HG03565 (cell line): ENCODE data around the gene KRT32.

Source experiments
- ATAC-seq: cut with Tn5 transposase; IDR thresholded peaks from one replicate; pipeline ENCODE4 v1.9.1; 2021; ENCODE audit warnings: mild to moderate bottlenecking, moderate library complexity; ENCODE audit not compliant: unreplicated experiment

KRT32 gene

DNA sequence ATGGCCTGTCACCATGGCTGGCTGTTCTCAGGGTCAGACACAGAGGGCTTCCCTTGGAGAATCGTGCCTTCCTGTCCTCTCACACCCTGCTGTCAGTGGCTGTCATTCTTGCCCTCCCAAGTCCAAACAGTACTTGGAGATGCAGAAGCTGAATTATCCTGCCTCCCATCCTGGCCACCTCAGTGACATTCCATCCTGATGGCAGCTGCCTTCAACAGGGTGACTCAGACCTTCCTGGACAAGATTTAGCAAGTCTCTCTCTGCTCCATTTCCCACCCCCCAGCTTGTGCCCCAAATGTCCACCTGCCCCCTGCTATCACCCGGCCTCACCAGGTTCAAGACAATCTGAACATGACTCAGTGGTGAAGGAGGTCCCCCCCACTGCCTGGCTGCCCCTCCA is 27.3 kb upstream of the KRT32 start:
- no peak for ATAC-seq

DNA sequence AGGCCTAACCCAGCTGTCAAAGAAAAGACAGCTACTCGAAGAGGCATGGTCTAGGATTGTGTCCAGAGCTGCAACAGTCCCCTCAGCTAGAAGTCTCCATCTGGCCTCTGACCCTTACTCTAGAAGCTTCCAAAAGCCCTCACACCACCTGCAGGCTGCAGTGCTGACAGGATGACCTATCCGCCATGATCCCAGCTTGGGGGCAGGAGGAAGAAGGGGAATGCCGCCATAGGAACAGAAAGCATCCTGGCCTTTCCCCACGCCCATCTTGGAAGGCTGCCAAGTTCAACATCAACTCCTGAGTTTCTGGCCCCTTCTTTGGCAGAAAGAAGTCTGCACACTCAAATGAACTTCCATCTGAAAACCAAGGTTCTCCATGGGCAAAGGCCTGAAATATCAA is 25.6 kb upstream of the KRT32 start:
- no peak for ATAC-seq

GRCh38 chr17:41492351-41492750 is 25.2 kb upstream of the KRT32 start:
- ATAC-seq, result no peak

DNA sequence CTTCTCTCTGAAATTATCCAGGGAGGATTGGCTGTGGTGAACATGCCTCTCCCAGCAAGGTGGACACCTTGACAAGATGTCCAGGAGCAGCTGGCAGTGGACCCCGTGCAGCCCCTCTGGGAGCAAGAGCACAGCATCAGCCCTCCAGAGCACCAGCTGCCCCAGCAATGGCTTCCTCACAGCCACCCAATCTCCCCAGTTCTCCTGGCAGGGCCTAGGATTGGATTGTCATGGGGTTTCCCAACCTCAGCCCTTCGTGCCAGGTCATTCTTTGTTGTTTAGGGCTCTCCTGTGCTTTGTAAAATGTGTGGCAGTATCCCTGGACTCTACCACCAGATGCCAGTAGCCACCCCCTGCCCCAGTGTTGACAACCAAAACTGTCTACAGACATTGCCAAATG is 24.3 kb upstream of the KRT32 start:
- ATAC-seq, result no peak

- ATAC-seq, result no peak
These were observed 23.1 kb upstream of the KRT32 start for GRCh38 chr17:41490000-41490990.

DNA sequence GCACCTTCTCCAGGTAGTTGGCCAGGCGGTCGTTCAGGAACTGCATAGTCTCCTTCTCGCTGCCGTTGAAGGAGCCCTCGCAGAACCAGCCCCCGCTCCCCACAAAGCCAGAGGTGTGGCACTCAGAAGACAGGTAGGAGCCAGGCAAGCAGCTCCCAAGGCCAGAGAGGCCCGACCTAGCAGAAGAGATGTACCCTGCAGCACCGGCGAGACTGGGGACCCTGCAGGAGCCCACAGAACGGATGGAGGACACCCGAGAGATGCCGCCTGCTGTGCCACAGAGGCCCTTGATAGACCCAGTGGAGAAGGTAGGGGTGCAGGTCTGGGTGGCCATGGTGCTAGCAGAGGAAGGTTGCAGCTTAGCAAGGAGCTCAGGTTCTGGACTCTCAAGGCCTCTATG is 22.3 kb upstream of the KRT32 start, which contains the start of gene KRT36:
Gene KRT36 (minus strand): TSS at position 380 of the 400 bp plus-strand sequence. CDS start 46 bp downstream, at position 334.
- no peak for ATAC-seq

DNA sequence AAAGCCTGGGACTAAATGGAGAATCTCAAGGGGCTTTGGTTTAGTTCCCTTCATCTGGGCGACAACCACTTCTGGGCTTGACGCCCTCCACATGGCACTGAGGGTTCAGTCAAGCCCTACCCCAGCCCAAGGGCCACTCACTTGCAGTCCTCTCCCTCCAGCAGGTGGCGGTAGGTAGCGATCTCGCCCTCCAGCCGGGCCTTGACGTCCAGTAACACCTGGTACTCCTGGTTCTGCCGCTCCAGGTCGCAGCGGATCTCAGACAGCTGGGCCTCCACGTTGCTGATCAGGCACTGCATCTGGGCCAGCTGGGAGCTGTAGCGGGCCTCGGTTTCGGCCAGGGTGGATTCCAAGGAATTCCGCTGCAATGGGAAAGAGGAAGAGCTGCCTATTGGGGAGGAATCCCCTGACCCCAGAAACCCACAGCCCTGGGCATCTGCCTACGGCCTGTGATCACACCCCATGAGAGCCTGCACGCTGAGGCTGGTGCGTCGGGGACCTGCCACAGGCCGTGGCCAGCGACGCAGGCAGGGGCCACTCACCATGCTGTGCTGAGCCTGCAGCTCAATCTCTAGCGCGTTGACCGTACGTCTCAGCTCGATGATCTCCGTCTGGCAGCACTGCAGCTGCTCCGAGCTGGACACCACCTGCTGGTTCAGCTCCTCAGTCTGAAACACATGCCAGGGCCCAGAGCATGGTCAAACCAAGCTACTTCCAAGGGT is 19.8 kb upstream of the KRT32 start:
- no peak for ATAC-seq

GRCh38 chr17:41486316-41486715 is 19.1 kb upstream of the KRT32 start:
- ATAC-seq, result no peak

DNA sequence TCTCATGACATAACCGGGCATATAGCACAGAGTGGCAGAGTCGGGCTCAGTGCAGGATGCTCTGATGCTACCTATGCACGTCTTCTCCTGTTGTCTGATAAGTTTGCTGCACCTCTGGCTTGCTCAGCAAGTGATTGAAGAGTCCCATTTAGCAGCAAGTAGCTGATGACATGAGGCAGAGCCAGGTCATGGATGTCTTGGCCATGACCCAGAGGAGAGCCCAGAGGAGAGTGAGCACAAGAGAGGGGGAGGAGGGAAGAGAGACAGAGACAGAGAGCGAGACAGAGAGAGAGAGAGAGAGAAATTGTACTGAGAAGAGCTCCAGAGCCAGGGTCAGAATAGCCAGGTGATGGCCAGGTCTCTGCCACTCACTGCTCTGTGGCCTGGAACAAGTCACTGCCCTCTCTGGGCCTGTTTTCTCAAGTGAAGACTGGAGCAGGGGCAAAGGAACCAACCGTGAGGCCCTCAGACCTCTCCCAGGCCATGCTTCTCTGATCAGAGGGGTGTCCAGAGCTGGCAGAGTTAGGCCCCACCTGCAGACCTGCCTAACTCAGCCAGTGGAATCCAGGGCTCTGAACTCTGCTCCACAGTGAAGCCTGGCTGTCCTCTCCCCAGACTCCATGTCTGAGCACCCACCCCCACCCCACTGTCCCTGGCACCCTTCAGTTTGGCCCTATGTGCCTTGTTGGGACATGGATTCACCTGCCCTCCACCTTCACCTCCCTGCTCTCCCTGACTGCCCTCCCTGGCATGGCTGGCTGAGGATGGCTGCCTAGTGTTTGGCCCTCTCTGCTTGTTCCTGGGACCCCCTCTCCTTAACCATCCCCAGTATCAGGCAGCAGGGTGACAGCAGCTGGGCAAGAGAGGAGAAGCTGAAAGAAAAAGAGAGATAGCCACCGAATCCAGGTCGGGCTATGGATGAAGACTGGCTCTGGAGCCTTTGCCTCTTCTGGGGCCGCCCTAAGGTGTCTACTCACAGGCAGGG is 18.0 kb upstream of the KRT32 start:
- no peak for ATAC-seq

DNA sequence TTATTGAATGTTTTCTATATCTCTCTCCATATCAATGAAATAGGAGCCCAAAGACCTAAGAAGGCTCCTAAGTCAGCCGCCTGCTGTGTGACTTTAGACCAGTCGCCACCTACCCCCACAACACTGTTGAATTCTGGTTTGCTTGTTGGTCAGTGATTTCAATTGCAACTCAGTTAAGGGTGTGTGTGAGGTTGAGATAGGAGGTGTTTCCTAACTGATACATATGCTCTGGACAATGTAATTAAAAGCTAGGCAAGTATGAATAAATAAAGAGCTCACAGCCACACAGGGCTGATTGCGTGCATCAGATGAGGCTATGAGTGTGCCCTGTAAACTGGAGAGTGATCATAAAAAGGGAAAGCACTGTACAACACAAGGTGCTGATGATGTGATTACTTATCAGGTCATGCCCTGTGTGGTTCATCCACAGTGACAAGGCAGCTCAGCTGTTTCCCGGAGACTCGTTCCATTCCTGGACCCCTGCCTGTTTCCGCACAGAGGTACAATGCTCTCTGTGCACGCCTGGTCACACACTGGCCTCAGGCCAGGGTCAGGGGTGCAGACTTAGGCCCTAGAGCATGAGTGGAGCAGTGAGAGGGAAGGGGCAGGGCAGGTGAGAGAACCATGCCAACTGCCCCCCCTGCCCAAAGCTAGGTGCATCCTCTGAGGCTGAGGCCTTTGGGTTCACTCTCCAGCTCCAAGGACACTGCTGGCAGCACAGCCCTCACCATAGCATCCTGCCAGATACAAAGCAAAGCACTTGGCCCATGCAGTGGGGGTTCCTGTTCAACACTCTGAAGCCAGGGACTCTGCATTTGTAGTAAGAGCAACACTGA is 17.0 kb upstream of the KRT32 start:
- ATAC-seq, result no peak

DNA sequence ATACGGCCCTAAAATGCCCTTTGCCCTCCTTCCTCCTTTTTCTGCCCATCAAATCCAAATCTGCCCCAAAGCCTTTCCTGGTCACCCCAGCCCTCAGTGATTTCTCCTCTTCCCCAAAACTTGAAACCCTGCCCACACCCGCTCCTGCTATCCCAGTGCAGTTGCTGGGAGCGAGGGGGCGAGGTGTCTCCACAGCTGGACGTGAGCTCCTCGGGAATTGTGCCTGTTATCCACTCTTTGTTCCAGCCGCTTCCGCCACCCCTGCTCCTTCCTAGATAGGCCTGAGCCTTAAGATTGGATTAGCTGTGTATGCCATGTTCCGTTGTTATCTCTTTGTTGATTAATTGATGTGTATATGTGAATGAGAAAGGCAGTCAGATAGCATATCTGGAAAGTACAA is 16.3 kb upstream of the KRT32 start:
- ATAC-seq, result no peak

GRCh38 chr17:41481036-41481435 is 13.8 kb upstream of the KRT32 start, which contains the start of gene KRT35:
Gene KRT35, minus strand, starts transcription at chr17:41481151. Its CDS starts 54 bp downstream, at chr17:41481097.
- no peak for ATAC-seq

- no peak for ATAC-seq
These were observed 13.4 kb upstream of the KRT32 start for GRCh38 chr17:41480581-41480980.

GRCh38 chr17:41480136-41480535 is 12.9 kb upstream of the KRT32 start:
- ATAC-seq, result no peak

GRCh38 chr17:41478237-41478636 is 11.1 kb upstream of the KRT32 start:
- no peak for ATAC-seq

DNA sequence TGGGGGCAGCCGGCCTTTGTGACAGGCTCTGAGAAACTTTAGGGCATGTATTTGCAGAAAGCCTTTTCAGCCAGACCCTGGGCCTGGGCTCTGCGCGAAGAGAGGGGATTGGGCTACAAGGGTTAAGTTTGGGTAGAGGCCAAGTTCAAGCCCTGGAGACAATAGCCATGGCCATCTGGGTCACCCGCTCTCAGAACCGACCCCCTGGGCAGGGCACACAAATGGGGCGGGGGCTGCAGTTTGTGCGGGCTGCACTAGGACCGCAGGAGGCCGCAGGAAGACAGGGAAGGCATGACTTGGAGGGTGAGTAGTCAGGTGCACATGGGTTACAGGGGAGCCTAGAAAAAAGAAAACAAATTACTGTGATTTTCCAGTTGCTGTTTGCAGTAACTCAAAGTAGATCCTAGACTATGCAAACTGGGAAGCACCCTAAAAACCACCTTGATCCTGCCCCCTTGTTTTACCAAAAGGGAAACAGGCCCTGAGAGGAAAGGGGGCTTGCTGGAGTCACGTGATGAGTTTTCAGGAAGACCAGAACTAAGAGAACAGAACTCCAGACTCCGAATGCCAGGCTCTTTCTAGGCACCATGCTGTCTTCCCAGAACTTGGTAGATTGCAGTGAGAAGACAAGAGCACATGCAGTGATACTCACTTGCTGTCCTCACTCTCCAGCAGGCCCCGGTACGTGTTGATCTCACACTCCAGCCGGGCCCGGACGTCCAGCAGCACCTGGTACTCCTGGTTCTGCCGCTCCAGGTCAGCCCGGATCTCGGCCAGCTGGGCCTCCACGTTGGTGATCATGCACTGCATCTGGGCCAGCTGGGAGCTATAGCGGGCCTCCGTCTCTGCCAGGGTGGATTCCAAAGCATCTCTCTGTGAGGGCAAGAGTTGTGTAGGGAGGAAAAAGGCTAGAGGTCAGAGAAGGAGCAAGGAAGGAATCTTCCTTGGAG is 10.0 kb upstream of the KRT32 start:
- ATAC-seq, result no peak

- no peak for ATAC-seq
These were observed 8.2 kb upstream of the KRT32 start for GRCh38 chr17:41475421-41475820.

GRCh38 chr17:41474863-41475262 is 7.7 kb upstream of the KRT32 start:
- ATAC-seq, result no peak

DNA sequence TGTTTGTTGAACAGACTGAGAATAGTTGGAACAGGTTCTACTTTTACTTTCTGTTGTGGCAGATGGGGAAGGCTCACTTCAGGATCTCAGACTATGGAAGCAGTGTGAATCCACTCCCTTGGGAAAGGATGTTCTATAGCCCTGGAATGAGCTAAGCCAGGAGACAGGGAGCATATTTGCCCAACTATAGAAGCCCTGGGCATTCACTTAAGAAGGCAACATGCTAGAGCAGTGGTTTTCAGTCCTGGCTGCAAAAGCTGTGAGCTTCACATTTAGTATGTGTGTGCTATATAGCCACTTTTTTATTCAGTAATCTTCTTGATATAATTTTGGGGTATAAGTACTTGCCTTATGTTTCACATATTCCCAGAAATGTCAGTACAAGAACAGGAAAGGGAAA is 1.2 kb upstream of the KRT32 start:
- no peak for ATAC-seq
